ENCODE data around the gene PTGER4.

DNA sequence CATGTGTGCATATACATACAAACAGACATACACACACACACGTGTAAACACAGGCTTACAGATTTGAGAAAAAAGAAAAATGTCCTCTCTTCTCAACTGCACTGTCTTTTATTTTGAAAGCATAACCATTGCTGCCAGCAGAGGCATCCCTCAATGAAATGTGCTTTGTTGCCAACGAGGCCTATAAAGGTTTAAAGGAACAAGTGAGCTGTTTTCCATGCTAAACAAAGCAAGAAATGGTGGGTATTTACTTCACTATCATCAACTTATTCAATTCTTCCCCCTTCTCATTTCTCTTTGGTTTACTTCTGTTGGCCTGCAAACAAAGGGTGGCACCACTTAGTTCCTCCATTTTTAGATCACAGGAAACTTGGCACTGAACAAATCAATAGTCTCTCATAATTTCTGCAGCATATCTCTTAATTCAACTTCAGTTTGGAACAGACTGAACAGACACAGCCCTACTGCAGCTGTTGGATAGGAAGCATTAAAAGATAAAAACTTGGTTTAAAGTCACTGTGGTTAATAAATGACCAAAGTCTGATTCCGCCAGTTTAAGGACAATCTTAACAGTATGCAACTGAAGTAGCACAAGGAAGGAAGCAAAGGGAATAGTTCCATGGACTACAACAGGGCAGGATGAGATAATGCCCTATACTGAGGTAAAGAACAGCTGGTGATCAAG lies 54.3 kb downstream of the PTGER4 start:
- TF ChIP-seq POLR2AphosphoS5 (IDR thresholded peaks at IDR 0.05) (no peak), CTCF (IDR thresholded peaks at IDR 0.05) (no peak)
